ENCODE measurements around the gene NKIRAS2. TPM values are rescaled to one million over a fixed set of nuclear protein-coding genes. Genes with fewer than 3 reads are reported as not detected.
"Not testable (repeated sequence)": the region's sequence is repeated elsewhere in the genome, so short reads cannot be mapped to it uniquely, and the experiment has no call there.

The NKIRAS2 gene
- total and polyA plus RNA-seq, 2 of the 4 experiments (the other 2 are of a cell fraction) = 25.6 to 51.8 TPM

DNA sequence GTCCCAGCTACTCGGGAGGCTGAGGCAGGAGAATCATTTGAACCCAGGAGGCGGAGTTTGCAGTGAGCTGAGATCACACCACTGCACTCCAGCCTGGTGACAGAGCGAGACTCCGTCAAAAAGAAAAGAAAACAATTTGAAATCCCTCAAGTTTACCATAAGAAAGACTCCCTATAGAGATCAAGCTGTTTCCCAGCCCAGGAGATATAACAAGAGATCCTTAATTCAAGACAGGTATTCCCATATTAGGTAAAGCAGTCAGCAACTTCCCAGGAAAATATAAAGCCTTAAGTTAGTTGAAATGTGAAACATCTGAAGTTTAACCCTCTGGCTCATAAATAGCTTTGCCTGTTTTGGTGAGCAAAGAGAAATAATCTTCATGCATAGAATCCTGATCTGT lies 7.5 kb upstream of the NKIRAS2 start:
- DNase-seq; CTCF ChIA-PET; H3K9ac ChIP-seq (ENCODE audit: low read depth, low read length); ATAC-seq (ENCODE audit: low read depth); H3K27me3 ChIP-seq (ENCODE audit: control insufficient read depth, insufficient read depth, low read length); H2BK120ac ChIP-seq (ENCODE audit: low read depth, low read length); H3K9me1 ChIP-seq (ENCODE audit: insufficient read depth, low read length); H3K23ac ChIP-seq (ENCODE audit: low read depth, low read length); in situ Hi-C loops (cut with MboI; ENCODE audit: low sequenced_read_pairs); H3K4me3 ChIP-seq (ENCODE audit: insufficient read depth, low read depth, low read length); H3K4me2 ChIP-seq (ENCODE audit: low read depth, low read length); H2AK5ac ChIP-seq (ENCODE audit: low read depth, low read length); H4K5ac ChIP-seq (ENCODE audit: low read depth, low read length); H3K14ac ChIP-seq (replicated peaks; ENCODE audit: low read depth, low read length); H2BK20ac ChIP-seq (ENCODE audit: low read depth, low read length); H3K36me3 ChIP-seq (ENCODE audit: control insufficient read depth, insufficient read depth, low read length); H2AK9ac ChIP-seq (replicated peaks; ENCODE audit: low read depth, low read length, poor library complexity); H3K18ac ChIP-seq (ENCODE audit: low read depth, low read length); H3K4me1 ChIP-seq (ENCODE audit: control insufficient read depth, insufficient read depth, low read length); H4K91ac ChIP-seq (ENCODE audit: insufficient read depth, low read depth, low read length); POLR2A ChIA-PET (ENCODE audit: unreplicated experiment); H3K27ac ChIP-seq (ENCODE audit: insufficient read depth, low read length); H4K8ac ChIP-seq (ENCODE audit: low read depth in 2 of 2, low read length in 2 of 2); dilution Hi-C loops (cut with HindIII; ENCODE audit: low sequenced_read_pairs, unreplicated experiment); H3K4ac ChIP-seq (ENCODE audit: low read depth, low read length); H3K56ac ChIP-seq (ENCODE audit: extremely low read depth, insufficient read depth, low read length); intact Hi-C loops (cut with micrococcal nuclease); H2BK5ac ChIP-seq (ENCODE audit: low read depth, low read length, poor library complexity, severe bottlenecking); H3K9me3 ChIP-seq (ENCODE audit: control insufficient read depth, insufficient read depth, low read length); BruUV-seq (replicated peaks); H2AFZ ChIP-seq (replicated peaks; ENCODE audit: low read length, poor library complexity); H2BK15ac ChIP-seq (ENCODE audit: low read depth, low read length): not testable (repeated sequence)
- no CpG with 5 or more reads among the region's 4 CpGs for WGBS, 2 experiments (ENCODE audit: extremely low coverage in 2 of 2, insufficient read length in 1 of 2)
- peaks cover 50% of the 10 kb centered on the region for H4K20me1 ChIP-seq (ENCODE audit: insufficient read depth, low read length)
- H3K79me1 ChIP-seq (ENCODE audit: low read depth in 1 of 2, low read length in 2 of 2) = peaks cover 3 to 57% of the 10 kb centered on the region in 2 experiments; a peak in 3 of 4 replicates

- CTCF ChIA-PET; dilution Hi-C loops (cut with HindIII; ENCODE audit: low sequenced_read_pairs, unreplicated experiment); POLR2A ChIA-PET (ENCODE audit: unreplicated experiment): not testable (repeated sequence)
Measured at GRCh38 chr17:42013740-42014139, 6.2 kb upstream of the NKIRAS2 start.

More at GRCh38 chr17:42013740-42014139, 6.2 kb upstream of the NKIRAS2 start:
- WGBS, 2 experiments (ENCODE audit: extremely low coverage in 2 of 2, insufficient read length in 1 of 2) = 96% methylated on average over 8 of the region's 12 CpGs; no CpG with 5 or more reads in 1 of the 2 experiments
- H3K18ac ChIP-seq (ENCODE audit: low read depth, low read length); H3K14ac ChIP-seq (replicated peaks; ENCODE audit: low read depth, low read length); DNase-seq; H2BK120ac ChIP-seq (ENCODE audit: low read depth, low read length); H2AK9ac ChIP-seq (replicated peaks; ENCODE audit: low read depth, low read length, poor library complexity); H3K4me2 ChIP-seq (ENCODE audit: low read depth, low read length); H3K56ac ChIP-seq (ENCODE audit: extremely low read depth, insufficient read depth, low read length); H3K9me1 ChIP-seq (ENCODE audit: insufficient read depth, low read length); H4K91ac ChIP-seq (ENCODE audit: insufficient read depth, low read depth, low read length); BruUV-seq (replicated peaks); intact Hi-C loops (cut with micrococcal nuclease); H4K8ac ChIP-seq (ENCODE audit: low read depth in 2 of 2, low read length in 2 of 2); H3K4me3 ChIP-seq (ENCODE audit: insufficient read depth, low read depth, low read length); H3K27me3 ChIP-seq (ENCODE audit: control insufficient read depth, insufficient read depth, low read length); H3K9ac ChIP-seq (ENCODE audit: low read depth, low read length); H3K4me1 ChIP-seq (ENCODE audit: control insufficient read depth, insufficient read depth, low read length); ATAC-seq (ENCODE audit: low read depth); H4K5ac ChIP-seq (ENCODE audit: low read depth, low read length); H3K4ac ChIP-seq (ENCODE audit: low read depth, low read length); H2AK5ac ChIP-seq (ENCODE audit: low read depth, low read length); H2BK20ac ChIP-seq (ENCODE audit: low read depth, low read length); H3K27ac ChIP-seq (ENCODE audit: insufficient read depth, low read length); H3K36me3 ChIP-seq (ENCODE audit: control insufficient read depth, insufficient read depth, low read length); H2BK5ac ChIP-seq (ENCODE audit: low read depth, low read length, poor library complexity, severe bottlenecking); H3K9me3 ChIP-seq (ENCODE audit: control insufficient read depth, insufficient read depth, low read length); in situ Hi-C loops (cut with MboI; ENCODE audit: low sequenced_read_pairs); H2BK15ac ChIP-seq (ENCODE audit: low read depth, low read length); H2AFZ ChIP-seq (replicated peaks; ENCODE audit: low read length, poor library complexity): not testable (repeated sequence)
- Histone ChIP-seq H4K20me1 (ENCODE audit: insufficient read depth, low read length) (peaks cover 45% of the 10 kb centered on the region), H3K79me1 (ENCODE audit: low read depth in 1 of 2, low read length in 2 of 2) (peaks cover 3 to 66% of the 10 kb centered on the region in 2 experiments; a peak in 3 of 4 replicates), H3K23ac (ENCODE audit: low read depth, low read length) (peak overlapping the region; percentile 4; the same call in 1 of the 2 replicates)
